BE2C (cell line): ENCODE results near the gene SLC5A9.

ENCODE experiments used
- DNase-seq: peaks from one replicate; pipeline ENCODE4 v3.0.0-alpha.2; 2020
- H3K27me3 ChIP-seq: fragments of 250-450 bp; sonication (Bioruptor Pico); 2 replicates; pipeline ENCODE4 v1.5.1; 2020; ENCODE audit warnings: mild to moderate bottlenecking
- H3K36me3 ChIP-seq: fragments of 250-450 bp; sonication (Bioruptor Pico); 2 replicates; pipeline ENCODE4 v1.5.1; 2020; ENCODE audit warnings: mild to moderate bottlenecking
- H3K4me1 ChIP-seq: fragments of 250-450 bp; sonication (Bioruptor Pico); 2 replicates; pipeline ENCODE4 v1.5.1; 2020
- H3K4me3 ChIP-seq: 2 replicates; pipeline ENCODE4 v1.5.1; 2011; ENCODE audit warnings: low read depth, low read length
- H3K9me3 ChIP-seq: fragments of 250-450 bp; sonication (Bioruptor Pico); 2 replicates; pipeline ENCODE4 v1.5.1; 2020
- CTCF ChIP-seq: IDR thresholded peaks from 2 replicates; pipeline ENCODE4 v1.5.1; 2012; ENCODE audit warnings: mild to moderate bottlenecking, low read depth, low read length

SLC5A9 gene

DNA sequence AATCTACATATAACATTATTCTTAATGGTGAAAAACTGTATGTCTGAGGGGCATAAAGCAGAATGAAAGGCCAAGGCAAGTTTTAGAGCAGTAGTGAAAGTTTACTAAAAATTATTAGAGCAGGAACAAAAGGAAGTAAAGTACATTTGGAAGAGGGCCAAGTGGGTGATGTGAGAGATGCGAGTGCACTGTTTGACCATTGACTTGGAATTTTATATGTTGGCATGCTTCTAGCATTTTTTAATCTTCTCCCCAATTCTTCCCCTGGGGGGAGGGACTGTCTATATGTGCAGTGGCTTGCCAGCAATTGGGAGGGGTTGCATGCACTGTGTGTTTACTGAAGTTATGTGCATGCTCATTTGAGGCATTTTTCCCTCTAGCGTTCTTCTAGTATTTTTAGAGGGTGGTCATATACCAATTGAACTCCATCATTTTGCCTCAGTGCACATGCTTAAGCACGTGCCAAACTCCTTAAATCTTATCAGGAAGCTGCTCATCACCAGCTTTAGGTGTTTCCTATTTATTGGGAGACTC, 36.1 kb upstream of the SLC5A9 start:
- H3K27me3 ChIP-seq = no peaks in the 10 kb centered on the region
- DNase-seq = no peak
- no peaks in the 10 kb centered on the region for H3K4me1 ChIP-seq
- no peaks in the 10 kb centered on the region for H3K36me3 ChIP-seq
- no peak for TF ChIP-seq CTCF
- no peaks in the 10 kb centered on the region for H3K9me3 ChIP-seq
- no peak overlapping the region for H3K4me3 ChIP-seq

DNA sequence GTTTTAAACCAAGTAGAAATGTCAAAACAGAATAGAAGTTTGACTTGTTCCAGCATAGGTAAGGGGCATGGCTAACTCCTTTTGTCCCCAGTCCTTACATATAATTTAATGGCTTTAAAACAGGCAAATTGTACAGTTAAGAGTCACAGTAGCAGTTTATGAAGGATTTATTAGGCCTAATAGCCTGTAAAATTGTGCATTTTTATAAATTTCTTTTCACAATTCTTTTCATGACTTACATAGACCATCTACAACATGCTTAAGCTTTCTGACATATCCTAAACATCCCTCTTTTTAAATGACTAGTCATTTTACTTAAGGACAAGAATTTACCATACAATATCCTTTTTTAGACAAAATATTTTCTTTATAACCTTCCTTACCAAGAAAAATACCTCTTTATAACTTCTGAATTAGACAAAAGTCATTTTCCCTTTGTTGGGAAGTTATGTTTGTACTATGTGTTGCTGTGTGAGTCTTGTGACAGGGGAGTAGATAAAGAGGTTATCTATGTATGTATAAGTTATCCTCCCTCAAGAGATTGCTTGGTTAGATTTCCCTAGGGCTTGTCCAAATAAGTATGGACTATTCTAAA, 34.5 kb upstream of the SLC5A9 start:
- DNase-seq = no peak
- H3K9me3 ChIP-seq = no peaks in the 10 kb centered on the region
- TF ChIP-seq CTCF = no peak
- no peaks in the 10 kb centered on the region for H3K36me3 ChIP-seq
- no peaks in the 10 kb centered on the region for H3K4me1 ChIP-seq
- H3K4me3 ChIP-seq = no peak overlapping the region
- no peaks in the 10 kb centered on the region for H3K27me3 ChIP-seq

- H3K4me3 ChIP-seq = no peak overlapping the region
- H3K9me3 ChIP-seq = no peaks in the 10 kb centered on the region
- H3K4me1 ChIP-seq = no peaks in the 10 kb centered on the region
- H3K36me3 ChIP-seq = no peaks in the 10 kb centered on the region
- H3K27me3 ChIP-seq = no peaks in the 10 kb centered on the region
- TF ChIP-seq CTCF = no peak
- DNase-seq = no peak
Observed at GRCh38 chr1:48190881-48191280, 31.6 kb upstream of the SLC5A9 start.

DNA sequence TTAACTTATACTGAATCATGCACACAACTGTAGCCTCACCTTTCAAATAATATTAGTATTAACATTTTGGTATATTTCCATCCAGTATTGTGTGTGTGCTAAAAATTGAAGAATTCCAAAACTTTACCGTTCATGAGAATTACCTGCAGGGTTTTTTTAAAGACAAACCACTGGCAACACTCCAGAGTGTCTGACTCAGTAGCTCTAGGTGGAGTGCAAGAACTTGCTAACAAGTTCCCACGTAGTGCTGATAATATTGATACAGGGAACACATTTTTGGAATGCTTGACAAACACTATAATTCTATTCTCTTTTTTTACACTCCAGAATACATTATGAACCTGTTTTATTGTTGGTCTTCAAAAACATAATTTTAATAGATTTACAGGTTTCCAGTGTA, 27.7 kb upstream of the SLC5A9 start:
- Histone ChIP-seq H3K4me3 (no peak overlapping the region), H3K9me3 (no peaks in the 10 kb centered on the region), H3K36me3 (no peaks in the 10 kb centered on the region), H3K27me3 (no peaks in the 10 kb centered on the region), H3K4me1 (no peaks in the 10 kb centered on the region)
- no peak for TF ChIP-seq CTCF
- DNase-seq = no peak

DNA sequence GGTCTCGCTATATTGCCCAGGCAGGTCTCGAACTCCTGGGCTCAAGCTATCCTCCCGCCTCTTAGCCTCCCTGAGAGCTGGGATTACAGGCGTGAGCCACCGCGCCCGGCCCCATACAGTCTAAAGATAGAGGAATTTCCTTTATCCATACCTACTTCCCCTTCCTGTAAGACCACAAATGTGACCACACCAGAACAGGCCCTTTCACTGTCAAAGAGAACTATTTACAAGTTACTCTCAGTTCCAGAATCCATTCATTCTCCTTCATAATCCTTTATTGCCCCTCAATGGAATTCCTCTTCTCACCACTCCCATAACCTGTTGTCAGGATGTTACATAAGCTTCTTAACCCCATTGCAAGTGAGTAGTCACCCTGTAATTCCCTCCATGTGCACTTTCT, 26.3 kb upstream of the SLC5A9 start:
- no peak for DNase-seq
- H3K4me1 ChIP-seq = no peaks in the 10 kb centered on the region
- no peaks in the 10 kb centered on the region for H3K9me3 ChIP-seq
- H3K36me3 ChIP-seq = no peaks in the 10 kb centered on the region
- no peaks in the 10 kb centered on the region for H3K27me3 ChIP-seq
- no peak overlapping the region for H3K4me3 ChIP-seq
- TF ChIP-seq CTCF = no peak

DNA sequence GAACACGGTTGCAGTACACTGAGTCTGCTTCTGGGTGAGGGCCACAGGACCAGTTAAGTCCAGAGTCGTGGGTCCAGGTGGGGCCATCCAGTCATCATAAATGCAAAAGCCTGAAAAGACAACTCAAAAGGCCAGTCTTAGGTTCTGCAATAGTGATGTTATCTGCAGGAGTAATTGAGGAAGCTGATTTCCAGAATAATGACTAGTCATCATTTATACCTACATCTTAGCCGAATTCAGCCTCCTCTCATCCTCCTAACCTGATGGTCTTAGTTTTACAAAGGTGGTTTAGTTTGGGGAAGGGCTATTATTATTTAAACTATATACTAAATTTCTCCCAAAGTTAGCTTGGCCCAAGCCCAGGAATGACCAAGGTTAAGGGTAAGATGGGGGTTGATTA, 23.5 kb upstream of the SLC5A9 start:
- H3K9me3 ChIP-seq = no peaks in the 10 kb centered on the region
- H3K4me3 ChIP-seq = no peak overlapping the region
- no peak for DNase-seq
- H3K36me3 ChIP-seq = no peaks in the 10 kb centered on the region
- TF ChIP-seq CTCF = no peak
- H3K4me1 ChIP-seq = no peaks in the 10 kb centered on the region
- no peaks in the 10 kb centered on the region for H3K27me3 ChIP-seq
